Activated naive CD8-positive, alpha-beta T cell treated with anti-CD3 and anti-CD28 coated beads for 36 hours (primary cell): Measurements from ENCODE around the gene CDH11. TPM values are rescaled to one million over a fixed set of nuclear protein-coding genes. Genes with fewer than 3 reads are reported as not detected.

Source experiments
- DNase-seq: peaks from one replicate; pipeline ENCODE4 v3.0.0; 2021
- H3K27ac Mint-ChIP-seq: one replicate; pipeline ENCODE4 v1.8.0; 2022; ENCODE audit warnings: mild to moderate bottlenecking, moderate library complexity, mixed read lengths
- H3K27me3 Mint-ChIP-seq: one replicate; pipeline ENCODE4 v1.8.0; 2022; ENCODE audit warnings: mild to moderate bottlenecking, mixed read lengths
- H3K36me3 Mint-ChIP-seq: one replicate; pipeline ENCODE4 v1.8.0; 2021; ENCODE audit warnings: mild to moderate bottlenecking, mixed read lengths
- H3K4me1 Mint-ChIP-seq: one replicate; pipeline ENCODE4 v1.8.0; 2021; ENCODE audit warnings: mixed read lengths
- H3K4me3 Mint-ChIP-seq: one replicate; pipeline ENCODE4 v1.8.0; 2022; ENCODE audit warnings: mild to moderate bottlenecking, moderate library complexity, mixed read lengths
- H3K9me3 Mint-ChIP-seq: one replicate; pipeline ENCODE4 v1.8.0; 2022; ENCODE audit warnings: mixed read lengths
- total RNA-seq, 2 experiments: library from RNA; stranded (reverse); gene quantifications; one replicate each; pipeline ENCODE4 v1.2.3, GENCODE V29; 2021

The CDH11 gene
- total RNA-seq, 2 experiments from 2014 or later: not detected

DNA sequence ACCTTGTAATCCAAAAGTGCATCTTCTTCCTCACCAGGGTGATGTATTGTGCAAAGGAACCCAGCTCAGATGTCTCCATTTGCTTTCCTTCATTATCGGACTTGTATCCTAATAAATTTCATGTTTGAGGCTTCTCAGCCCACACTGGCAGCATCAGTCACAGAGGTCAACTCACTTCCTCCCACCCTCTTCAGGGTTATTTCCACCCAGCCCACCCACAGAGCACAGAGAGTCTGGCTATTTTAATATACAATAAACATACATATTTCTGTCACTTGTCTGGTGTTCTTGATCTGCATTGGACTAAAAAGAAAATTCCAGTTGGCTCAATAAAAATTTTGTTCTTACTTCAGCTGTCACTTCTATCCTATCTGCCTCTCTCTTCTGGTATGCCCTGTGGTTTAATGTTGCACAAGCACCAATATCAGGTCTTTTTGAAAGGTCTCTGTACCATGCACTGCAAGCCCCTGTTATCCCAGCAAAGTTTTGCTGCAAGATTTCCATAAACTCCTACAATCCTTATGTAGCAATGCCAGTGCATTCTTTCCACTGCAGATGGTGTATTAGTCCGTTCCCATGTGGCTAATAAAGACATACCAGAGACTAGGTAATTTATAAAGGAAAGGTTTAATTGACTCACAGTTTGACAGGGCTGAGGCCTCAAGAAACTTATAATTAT is 201.8 kb downstream of the CDH11 start:
- peaks cover 4% of the 10 kb centered on the region for H3K9me3 Mint-ChIP-seq
- H3K27ac Mint-ChIP-seq: no peak overlapping the region
- no peak overlapping the region for H3K4me3 Mint-ChIP-seq
- H3K27me3 Mint-ChIP-seq: no peaks in the 10 kb centered on the region
- no peaks in the 10 kb centered on the region for H3K36me3 Mint-ChIP-seq
- no peak for DNase-seq
- H3K4me1 Mint-ChIP-seq: no peaks in the 10 kb centered on the region

DNA sequence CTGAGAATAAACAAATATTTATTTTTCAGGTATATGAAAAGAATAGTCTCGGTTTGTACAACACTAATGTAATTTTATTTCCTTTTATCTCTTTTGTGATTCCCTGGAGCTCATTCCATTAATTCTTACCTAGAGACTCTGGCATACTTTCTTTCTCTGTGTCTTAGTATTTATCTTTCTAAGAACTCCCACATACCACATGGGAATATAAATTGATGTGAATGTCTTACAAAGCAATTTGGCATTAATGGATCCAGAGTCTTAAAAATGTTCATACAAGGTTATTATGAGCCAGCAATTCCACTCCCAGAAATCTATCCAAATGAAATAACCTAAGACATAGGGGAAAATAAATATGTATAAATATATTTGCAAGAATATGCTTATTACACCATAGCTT is 202.7 kb downstream of the CDH11 start:
- Mint-ChIP-seq H3K9me3 (peaks cover 4% of the 10 kb centered on the region), H3K36me3 (no peaks in the 10 kb centered on the region), H3K27me3 (no peaks in the 10 kb centered on the region), H3K4me3 (no peak overlapping the region), H3K27ac (no peak overlapping the region), H3K4me1 (no peaks in the 10 kb centered on the region)
- DNase-seq: no peak

DNA sequence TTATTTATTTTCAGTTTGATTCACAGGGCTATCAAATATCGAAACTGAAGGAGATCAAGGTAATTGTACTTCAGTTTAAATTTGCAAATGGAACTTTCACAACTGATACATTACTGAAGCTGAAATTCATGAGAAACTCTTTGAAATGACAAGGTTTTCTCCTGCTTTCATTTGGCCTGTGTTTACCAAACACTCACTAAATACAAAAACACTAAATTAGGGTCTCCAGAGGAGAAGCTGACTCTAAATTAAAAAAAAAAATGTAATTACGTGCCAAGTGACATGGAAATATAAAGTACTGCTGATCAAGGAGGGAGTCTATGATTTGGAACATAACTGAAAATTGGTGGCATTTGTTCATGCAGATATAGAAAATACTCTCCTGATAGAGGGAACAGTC is 205.8 kb downstream of the CDH11 start:
- no peak for DNase-seq
- Mint-ChIP-seq H3K9me3 (peaks cover 2% of the 10 kb centered on the region), H3K27me3 (no peaks in the 10 kb centered on the region), H3K36me3 (no peaks in the 10 kb centered on the region), H3K4me1 (no peaks in the 10 kb centered on the region), H3K27ac (no peak overlapping the region), H3K4me3 (no peak overlapping the region)

DNA sequence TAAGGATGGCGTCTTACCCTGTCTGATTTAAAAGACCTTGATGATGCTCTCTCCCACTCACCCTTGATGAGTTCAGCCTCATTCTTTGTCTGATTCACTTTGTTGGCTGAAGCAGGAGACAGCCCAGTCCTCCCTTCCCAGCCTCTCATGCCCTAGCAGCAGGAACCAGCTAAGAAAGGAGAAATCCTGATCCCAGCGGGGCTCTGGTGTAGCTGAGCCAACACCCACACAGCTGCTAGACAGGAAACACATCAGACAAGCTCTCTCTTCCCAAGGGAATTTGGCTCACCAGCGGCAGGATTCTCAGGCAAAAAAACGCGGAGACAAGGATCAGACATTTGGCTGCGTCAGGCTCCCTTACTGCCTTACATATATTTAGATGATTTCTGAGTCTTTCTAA is 211.5 kb downstream of the CDH11 start:
- peaks cover 5% of the 10 kb centered on the region for H3K9me3 Mint-ChIP-seq
- DNase-seq: no peak
- no peak overlapping the region for H3K4me3 Mint-ChIP-seq
- H3K4me1 Mint-ChIP-seq: no peaks in the 10 kb centered on the region
- no peak overlapping the region for H3K27ac Mint-ChIP-seq
- no peaks in the 10 kb centered on the region for H3K36me3 Mint-ChIP-seq
- no peaks in the 10 kb centered on the region for H3K27me3 Mint-ChIP-seq

DNA sequence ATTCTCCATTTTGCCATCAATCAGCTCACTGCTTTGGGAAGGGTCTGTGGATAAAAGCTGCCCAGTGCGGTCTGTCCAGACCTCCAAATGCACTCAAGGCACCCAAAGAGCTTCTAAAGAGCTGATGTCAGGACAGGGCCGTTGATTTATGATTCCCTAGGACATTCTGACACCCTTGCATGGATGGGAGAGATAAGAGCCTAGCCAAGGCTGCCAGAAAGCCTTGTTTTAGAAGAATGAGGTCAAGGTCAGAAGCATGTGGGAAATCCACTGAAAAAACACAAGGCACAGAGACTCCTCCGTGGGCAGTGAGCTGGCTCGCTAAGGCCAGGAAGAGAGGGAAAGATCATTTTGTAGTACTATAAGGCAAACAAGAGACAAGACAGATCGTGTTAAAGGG is 214.0 kb downstream of the CDH11 start:
- H3K9me3 Mint-ChIP-seq: peaks cover 5% of the 10 kb centered on the region
- H3K4me1 Mint-ChIP-seq: no peaks in the 10 kb centered on the region
- no peaks in the 10 kb centered on the region for H3K36me3 Mint-ChIP-seq
- no peaks in the 10 kb centered on the region for H3K27me3 Mint-ChIP-seq
- DNase-seq: no peak
- H3K4me3 Mint-ChIP-seq: no peak overlapping the region
- H3K27ac Mint-ChIP-seq: no peak overlapping the region

DNA sequence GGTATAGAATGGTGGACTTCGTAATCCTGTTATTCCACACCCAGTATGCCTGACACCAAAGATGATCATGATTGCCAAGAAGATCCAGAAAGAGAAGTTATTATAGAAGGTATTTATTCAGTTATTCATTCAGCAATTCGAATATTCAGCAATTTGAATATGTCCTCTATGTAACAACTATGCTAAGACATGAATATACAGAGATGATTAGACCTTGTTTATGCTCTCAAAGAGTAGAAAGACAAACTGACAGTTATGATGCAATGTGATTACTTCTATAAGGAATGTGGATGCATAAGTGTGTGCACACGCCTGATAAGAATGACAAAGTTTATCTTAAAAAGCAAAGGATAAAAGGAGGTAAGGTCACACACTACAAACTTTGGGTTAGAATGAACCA is 218.1 kb downstream of the CDH11 start:
- Mint-ChIP-seq H3K36me3 (no peaks in the 10 kb centered on the region), H3K4me3 (no peak overlapping the region), H3K9me3 (peaks cover 10% of the 10 kb centered on the region), H3K27ac (no peak overlapping the region), H3K4me1 (no peaks in the 10 kb centered on the region), H3K27me3 (no peaks in the 10 kb centered on the region)
- no peak for DNase-seq

DNA sequence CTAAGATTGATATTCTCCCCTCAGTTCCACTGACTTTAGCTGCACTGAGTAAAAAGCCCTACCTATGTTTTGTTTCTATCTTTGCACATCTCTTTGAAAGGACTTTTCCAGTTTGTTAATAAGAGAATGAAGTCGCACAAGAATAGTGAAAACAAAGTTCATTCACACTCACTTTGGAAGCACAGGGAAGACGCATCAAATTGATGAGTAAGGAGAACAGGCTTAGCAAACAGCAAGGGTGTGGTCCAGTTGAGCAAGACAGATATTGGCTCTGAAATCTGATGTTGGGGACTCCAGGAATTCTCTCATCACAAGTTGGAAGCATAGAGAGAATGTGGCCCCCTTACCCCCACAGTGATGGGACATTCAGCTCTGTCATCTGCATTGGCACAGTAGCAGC is 221.3 kb downstream of the CDH11 start:
- Mint-ChIP-seq H3K9me3 (peaks cover 7% of the 10 kb centered on the region), H3K4me1 (no peaks in the 10 kb centered on the region), H3K36me3 (no peaks in the 10 kb centered on the region), H3K27me3 (no peaks in the 10 kb centered on the region), H3K27ac (no peak overlapping the region), H3K4me3 (no peak overlapping the region)
- no peak for DNase-seq

DNA sequence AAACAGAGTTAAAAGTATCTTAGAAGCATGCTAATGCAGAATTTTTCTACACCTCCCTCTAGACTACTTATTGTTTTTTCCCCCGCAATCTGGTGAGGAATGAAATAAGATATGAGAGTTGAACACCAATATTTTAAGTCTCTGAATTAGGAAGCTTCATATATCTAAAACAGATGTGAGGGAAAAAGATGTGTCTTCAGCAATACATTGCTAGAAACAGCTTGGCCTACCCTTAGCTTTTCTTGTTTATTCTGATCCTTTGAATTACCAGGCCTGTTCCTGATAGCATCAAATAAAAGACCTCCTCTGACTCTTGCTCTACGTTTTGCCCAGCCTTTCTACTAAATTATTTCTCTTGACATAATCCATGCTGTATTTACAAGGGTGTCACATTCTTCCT is 221.8 kb downstream of the CDH11 start:
- no peaks in the 10 kb centered on the region for H3K36me3 Mint-ChIP-seq
- H3K4me3 Mint-ChIP-seq: no peak overlapping the region
- H3K9me3 Mint-ChIP-seq: peaks cover 7% of the 10 kb centered on the region
- no peaks in the 10 kb centered on the region for H3K27me3 Mint-ChIP-seq
- no peak for DNase-seq
- no peak overlapping the region for H3K27ac Mint-ChIP-seq
- H3K4me1 Mint-ChIP-seq: no peaks in the 10 kb centered on the region

DNA sequence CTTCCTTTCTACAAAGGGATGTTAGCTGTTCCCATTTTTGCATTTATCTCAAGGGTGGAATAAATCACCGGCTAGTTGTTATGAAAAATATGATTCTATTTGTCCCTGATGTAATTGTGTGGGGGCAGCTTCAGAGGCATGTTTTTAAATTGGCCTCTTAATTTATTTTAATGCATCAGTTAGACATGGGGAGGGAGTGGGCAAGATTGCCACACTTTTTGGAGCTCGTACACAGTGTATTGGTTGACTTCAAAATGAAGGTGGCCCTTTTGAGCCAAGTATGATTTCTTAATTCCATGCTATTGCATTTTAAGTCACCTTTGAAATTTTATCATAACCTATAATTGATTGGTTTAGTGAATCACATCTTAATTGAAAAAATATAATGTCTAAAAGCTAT is 223.7 kb downstream of the CDH11 start:
- Mint-ChIP-seq H3K36me3 (no peaks in the 10 kb centered on the region), H3K4me3 (no peak overlapping the region), H3K4me1 (no peaks in the 10 kb centered on the region), H3K9me3 (peaks cover 9% of the 10 kb centered on the region), H3K27ac (no peak overlapping the region), H3K27me3 (no peaks in the 10 kb centered on the region)
- DNase-seq: no peak
